Testis (tissue), 2 donors: ENCODE data around the gene ASF1B.

Experiments used
- POLR2A ChIP-seq: fragments of 450-650 bp; IDR thresholded peaks from one replicate; pipeline ENCODE4 v1.6.1; 2017; ENCODE audit warnings: antibody characterized with exemption, mild to moderate bottlenecking, moderate library complexity
- TF ChIP-seq, protein P1 (sequence below), 3 experiments: fragments of 450-650 bp in 2 of 3; fragments of 200-600 bp in 1 of 3; sonication (generic) in 1 of 3; IDR thresholded peaks; one replicate each; pipeline ENCODE4 v1.5.1; 2016 to 2019; ENCODE audit warnings: antibody characterized with exemption in 3 of 3, mild to moderate bottlenecking in 2 of 3, moderate library complexity in 1 of 3

DNA sequence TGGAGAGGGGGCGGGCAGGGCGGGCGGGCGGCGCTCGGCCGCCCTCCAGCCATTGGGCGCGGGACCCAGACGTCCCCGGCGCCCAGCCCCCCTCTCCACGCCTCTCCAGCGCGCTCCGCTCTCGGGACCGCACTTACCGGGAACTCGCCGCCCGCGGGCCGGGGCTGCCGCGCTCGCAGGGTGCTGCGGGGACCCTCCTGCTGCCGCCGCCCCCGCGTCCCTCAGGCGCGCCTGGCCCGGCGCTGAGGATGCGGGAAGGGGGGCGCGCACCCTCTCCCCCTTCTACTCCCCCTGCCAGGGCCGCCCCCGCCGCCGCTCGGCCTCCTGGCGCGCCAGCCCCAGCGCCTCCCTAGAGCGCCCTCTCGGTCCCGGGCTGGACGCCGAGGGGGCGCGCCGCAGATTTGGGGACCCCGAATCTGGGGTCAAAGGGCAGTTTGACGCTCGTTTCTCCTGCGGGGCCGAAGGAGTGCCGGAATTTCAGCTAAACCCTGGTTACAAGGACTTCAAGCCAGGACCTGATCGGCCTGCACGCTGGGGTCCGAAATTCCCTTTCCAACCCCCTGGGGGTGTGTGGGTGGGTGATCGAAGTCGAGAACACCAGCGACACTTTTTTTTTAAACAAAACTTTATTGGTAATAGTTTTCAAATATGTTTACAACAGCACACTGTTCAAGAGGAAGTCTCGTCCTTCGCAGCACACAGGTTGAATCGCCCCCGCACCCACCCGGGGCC is 45.1 kb downstream of the ASF1B start:
- TF ChIP-seq, protein P1, sequence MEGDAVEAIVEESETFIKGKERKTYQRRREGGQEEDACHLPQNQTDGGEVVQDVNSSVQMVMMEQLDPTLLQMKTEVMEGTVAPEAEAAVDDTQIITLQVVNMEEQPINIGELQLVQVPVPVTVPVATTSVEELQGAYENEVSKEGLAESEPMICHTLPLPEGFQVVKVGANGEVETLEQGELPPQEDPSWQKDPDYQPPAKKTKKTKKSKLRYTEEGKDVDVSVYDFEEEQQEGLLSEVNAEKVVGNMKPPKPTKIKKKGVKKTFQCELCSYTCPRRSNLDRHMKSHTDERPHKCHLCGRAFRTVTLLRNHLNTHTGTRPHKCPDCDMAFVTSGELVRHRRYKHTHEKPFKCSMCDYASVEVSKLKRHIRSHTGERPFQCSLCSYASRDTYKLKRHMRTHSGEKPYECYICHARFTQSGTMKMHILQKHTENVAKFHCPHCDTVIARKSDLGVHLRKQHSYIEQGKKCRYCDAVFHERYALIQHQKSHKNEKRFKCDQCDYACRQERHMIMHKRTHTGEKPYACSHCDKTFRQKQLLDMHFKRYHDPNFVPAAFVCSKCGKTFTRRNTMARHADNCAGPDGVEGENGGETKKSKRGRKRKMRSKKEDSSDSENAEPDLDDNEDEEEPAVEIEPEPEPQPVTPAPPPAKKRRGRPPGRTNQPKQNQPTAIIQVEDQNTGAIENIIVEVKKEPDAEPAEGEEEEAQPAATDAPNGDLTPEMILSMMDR (IDR thresholded peaks at IDR 0.05), result peak in 2 of 3 experiments; percentile 0 to 18
- TF ChIP-seq POLR2A, result peak; percentile 40
